Endothelial cell of umbilical vein (primary cell): ENCODE measurements around the gene PTGFR. TPM values are rescaled to one million over a fixed set of nuclear protein-coding genes. Genes with fewer than 3 reads are reported as not detected.

Source experiments
- BruUV-seq: library from RNA; stranded (reverse); fragments of 400-500 nt; replicated peaks from 2 replicates; lab custom pipeline; 2021; lab: Mats Ljungman, UMichigan
- CTCF ChIA-PET: fragments of 300-600, 350-600 bp; sonication (Branson Sonifier 250); formaldehyde crosslinking; loops from one replicate; lab custom pipeline; 2021; ENCODE audit warnings: antibody characterized with exemption, inconsistent platforms; lab: Charles Lee
- POLR2A ChIA-PET: fragments of 300-600, 350-600 bp; sonication (Branson Sonifier 250); formaldehyde crosslinking; loops from one replicate; lab custom pipeline; 2021; ENCODE audit warnings: antibody characterized with exemption, inconsistent platforms; lab: Charles Lee
- DNase-seq: peaks from one replicate; pipeline ENCODE4 v3.0.0-alpha.2; 2011; ENCODE audit warnings: low read depth, low spot score
- FAIRE-seq: peaks from 2 replicates; lab custom pipeline; 2011; peaks lifted over from hg19 to GRCh38; lab: Jason Lieb, UNC
- H2AFZ ChIP-seq: 2 replicates; pipeline ENCODE4 v1.6.0; 2012; ENCODE audit warnings: low read depth, low read length, control low read depth, inconsistent platforms
- H3K27ac ChIP-seq: 2 replicates; pipeline ENCODE4 v1.5.1; 2011; ENCODE audit warnings: low read depth, mild to moderate bottlenecking, control low read depth, low read length, moderate library complexity; ENCODE audit not compliant: insufficient read depth
- H3K27me3 ChIP-seq, 2 experiments: 2 replicates each; pipeline versions ENCODE4 v1.6.0 to v1.6.1; 2011; ENCODE audit warnings: low read length in 2 of 2, mixed read lengths in 1 of 2; ENCODE audit not compliant: control insufficient read depth in 2 of 2, insufficient read depth in 2 of 2
- H3K36me3 ChIP-seq, 2 experiments: 2 replicates in 1 of 2; 3 replicates in 1 of 2; pipeline ENCODE4 v1.5.1; 2011; ENCODE audit warnings: low read length in 2 of 2, mild to moderate bottlenecking in 1 of 2, moderate library complexity in 1 of 2; ENCODE audit not compliant: control insufficient read depth in 2 of 2, insufficient read depth in 2 of 2; ENCODE audit errors: extremely low read depth in 1 of 2
- H3K4me1 ChIP-seq: 3 replicates; pipeline ENCODE4 v1.5.1; 2011; ENCODE audit warnings: mild to moderate bottlenecking, low read length; ENCODE audit not compliant: control insufficient read depth, insufficient read depth; ENCODE audit errors: extremely low read depth
- H3K4me2 ChIP-seq: 2 replicates; pipeline ENCODE4 v1.6.1; 2011; ENCODE audit warnings: low read length, control low read depth, mixed read lengths; ENCODE audit not compliant: insufficient read depth
- H3K4me3 ChIP-seq, 3 experiments: fragments of 200-600 bp in 1 of 3; sonication (generic), shearing (Covaris generic) in 1 of 3; replicated peaks in 1 of 3; 2 replicates each; pipeline ENCODE4 v1.5.1; 2011 to 2016; ENCODE audit warnings: control low read depth in 3 of 3, low read length in 3 of 3, mild to moderate bottlenecking in 2 of 3, inconsistent platforms in 1 of 3, low read depth in 1 of 3, moderate library complexity in 1 of 3; ENCODE audit not compliant: insufficient read depth in 1 of 3
- H3K79me2 ChIP-seq: 2 replicates; pipeline ENCODE4 v1.6.0; 2012; ENCODE audit warnings: low read length, inconsistent platforms; ENCODE audit not compliant: control insufficient read depth, insufficient read depth
- H3K9ac ChIP-seq: replicated peaks from 2 replicates; pipeline ENCODE3; 2011; ENCODE audit warnings: low read length, control low read depth; ENCODE audit not compliant: insufficient read depth; ENCODE audit errors: extremely low read depth
- H3K9me1 ChIP-seq: replicated peaks from 3 replicates; pipeline ENCODE4 v1.6.0; 2011; ENCODE audit warnings: mild to moderate bottlenecking, low read length; ENCODE audit not compliant: control insufficient read depth, insufficient read depth; ENCODE audit errors: extremely low read depth
- H3K9me3 ChIP-seq: replicated peaks from 2 replicates; pipeline ENCODE4 v1.5.1; 2012; ENCODE audit warnings: low read length, inconsistent platforms; ENCODE audit not compliant: control insufficient read depth, insufficient read depth
- H4K20me1 ChIP-seq: replicated peaks from 2 replicates; pipeline ENCODE3; 2011; ENCODE audit warnings: mild to moderate bottlenecking, low read length; ENCODE audit not compliant: control insufficient read depth, insufficient read depth; ENCODE audit errors: extremely low read depth
- EZH2 ChIP-seq: IDR thresholded peaks from 2 replicates; pipeline ENCODE4 v1.6.1; 2012; ENCODE audit warnings: borderline replicate concordance, low read depth, mild to moderate bottlenecking, moderate library complexity, low read length, inconsistent platforms; ENCODE audit not compliant: severe bottlenecking
- FOS ChIP-seq: IDR thresholded peaks from 2 replicates; pipeline ENCODE4 v1.6.1; 2011; ENCODE audit warnings: mild to moderate bottlenecking, low read length, moderate library complexity, borderline replicate concordance; ENCODE audit not compliant: insufficient read depth
- GATA2 ChIP-seq: IDR thresholded peaks from 2 replicates; pipeline ENCODE4 v1.7.0; 2011; ENCODE audit warnings: low read depth, mild to moderate bottlenecking, moderate library complexity, mixed read lengths, low read length; ENCODE audit not compliant: insufficient read length, insufficient read depth
- JUN ChIP-seq: IDR thresholded peaks from 2 replicates; pipeline ENCODE4 v1.6.1; 2011; ENCODE audit warnings: borderline replicate concordance, low read depth; ENCODE audit not compliant: insufficient read length, insufficient read depth
- MYC ChIP-seq: IDR thresholded peaks from one replicate; pipeline ENCODE4 v1.6.1; 2011; ENCODE audit warnings: mild to moderate bottlenecking, low read depth, low read length
- POLR2A ChIP-seq: IDR thresholded peaks from 2 replicates; pipeline ENCODE4 v1.6.1; 2012; ENCODE audit warnings: low read depth, mild to moderate bottlenecking, control low read depth, low read length
- POLR2AphosphoS5 ChIP-seq: IDR thresholded peaks from 2 replicates; pipeline ENCODE4 v1.6.1; 2012; ENCODE audit warnings: low read depth, mild to moderate bottlenecking, control low read depth, low read length, moderate library complexity; ENCODE audit not compliant: insufficient read depth
- dilution Hi-C: fragments of 300-500 bp; cut with MboI; formaldehyde crosslinking; loops from one replicate; pipeline ENCODE4 v1.15.0; 2019; ENCODE audit warnings: low sequenced_read_pairs; ENCODE audit not compliant: extremely low pct_ligation_motif_present
- intact Hi-C: fragments of 100-400 bp; cut with micrococcal nuclease; formaldehyde crosslinking; loops from one replicate; pipeline ENCODE4 v1.10.0; 2022
- polyA plus RNA-seq, 4 experiments: library from polyadenylated mRNA; depleted of rRNA in 3 of 4; stranded (reverse) in 3 of 4; unstranded in 1 of 4; fragments of >200 nt; gene quantifications; 2 replicates each; pipeline versions ENCODE4 v1.2.1 to v1.2.3, GENCODE V29; 2011 to 2012; ENCODE audit warnings: missing spikeins in 1 of 4
- total RNA-seq: library from RNA; stranded (reverse); gene quantifications from 2 replicates; pipeline ENCODE4 v1.2.3, GENCODE V29; 2021
- TF ChIP-seq, protein P1 (sequence below), 2 donors: IDR thresholded peaks; 1 replicate in 1 of 2; 2 replicates in 1 of 2; pipeline ENCODE4 v1.5.1; 2011; ENCODE audit warnings: low read length in 2 of 2, mild to moderate bottlenecking in 2 of 2, moderate library complexity in 2 of 2, control low read depth in 1 of 2, inconsistent platforms in 1 of 2, low read depth in 1 of 2; ENCODE audit not compliant: insufficient read depth in 1 of 2; ENCODE audit errors: extremely low read depth in 1 of 2
- TF ChIP-seq, protein P2 (sequence below): IDR thresholded peaks from 2 replicates; pipeline ENCODE4 v1.6.1; 2011; ENCODE audit not compliant: insufficient read depth, insufficient read length

The PTGFR gene
- total and polyA plus RNA-seq, 2 donors (not counting 3 experiments of a cell fraction or from before 2014, with no cell fraction given): 0.11 to 0.24 TPM

DNA sequence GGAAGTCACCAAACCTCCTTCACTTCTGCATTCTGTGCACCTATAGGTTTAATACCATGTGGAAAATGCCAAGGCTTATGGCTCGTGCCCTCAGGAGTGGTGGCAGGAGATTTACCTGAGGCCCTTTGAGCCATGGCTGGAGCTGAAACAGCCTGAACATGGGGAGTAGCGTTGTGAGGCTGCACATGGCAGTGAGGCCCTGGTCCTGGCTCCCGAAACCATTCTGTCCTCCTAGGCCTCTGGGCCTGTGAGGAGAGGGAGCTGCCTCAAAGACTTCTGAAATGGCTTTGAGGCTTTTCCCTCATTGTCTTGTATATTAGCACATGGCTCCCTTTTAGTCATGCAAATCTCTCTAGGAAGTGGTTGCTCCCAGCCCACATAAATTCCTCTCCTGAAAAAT, 20.6 kb downstream of the PTGFR start:
- Histone ChIP-seq H3K4me1 (peaks cover 8% of the 10 kb centered on the region), H3K9ac (no peak overlapping the region), H3K9me1 (no peaks in the 10 kb centered on the region), H3K27me3 (peaks cover 2% of the 10 kb centered on the region in 2 experiments), H3K79me2 (no peaks in the 10 kb centered on the region), H3K4me2 (no peak overlapping the region), H3K27ac (no peak overlapping the region), H3K9me3 (no peaks in the 10 kb centered on the region), H3K4me3 (no peak overlapping the region), H4K20me1 (no peaks in the 10 kb centered on the region), H3K36me3 (no peaks in the 10 kb centered on the region), H2AFZ (no peak overlapping the region)
- no TSS peak for BruUV-seq
- ChIA-PET POLR2A (no interaction called here), CTCF (no interaction called here)
- no peak for TF ChIP-seq FOS
- TF ChIP-seq MYC: no peak
- TF ChIP-seq, protein P1, sequence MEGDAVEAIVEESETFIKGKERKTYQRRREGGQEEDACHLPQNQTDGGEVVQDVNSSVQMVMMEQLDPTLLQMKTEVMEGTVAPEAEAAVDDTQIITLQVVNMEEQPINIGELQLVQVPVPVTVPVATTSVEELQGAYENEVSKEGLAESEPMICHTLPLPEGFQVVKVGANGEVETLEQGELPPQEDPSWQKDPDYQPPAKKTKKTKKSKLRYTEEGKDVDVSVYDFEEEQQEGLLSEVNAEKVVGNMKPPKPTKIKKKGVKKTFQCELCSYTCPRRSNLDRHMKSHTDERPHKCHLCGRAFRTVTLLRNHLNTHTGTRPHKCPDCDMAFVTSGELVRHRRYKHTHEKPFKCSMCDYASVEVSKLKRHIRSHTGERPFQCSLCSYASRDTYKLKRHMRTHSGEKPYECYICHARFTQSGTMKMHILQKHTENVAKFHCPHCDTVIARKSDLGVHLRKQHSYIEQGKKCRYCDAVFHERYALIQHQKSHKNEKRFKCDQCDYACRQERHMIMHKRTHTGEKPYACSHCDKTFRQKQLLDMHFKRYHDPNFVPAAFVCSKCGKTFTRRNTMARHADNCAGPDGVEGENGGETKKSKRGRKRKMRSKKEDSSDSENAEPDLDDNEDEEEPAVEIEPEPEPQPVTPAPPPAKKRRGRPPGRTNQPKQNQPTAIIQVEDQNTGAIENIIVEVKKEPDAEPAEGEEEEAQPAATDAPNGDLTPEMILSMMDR (IDR thresholded peaks at IDR 0.05; ENCODE audit: extremely low read depth in 1 of 2, insufficient read depth in 1 of 2, low read depth in 1 of 2, low read length in 2 of 2): no peak
- no peak for TF ChIP-seq POLR2AphosphoS5
- TF ChIP-seq, protein P2, sequence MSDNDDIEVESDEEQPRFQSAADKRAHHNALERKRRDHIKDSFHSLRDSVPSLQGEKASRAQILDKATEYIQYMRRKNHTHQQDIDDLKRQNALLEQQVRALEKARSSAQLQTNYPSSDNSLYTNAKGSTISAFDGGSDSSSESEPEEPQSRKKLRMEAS: no peak
- TF ChIP-seq GATA2: no peak
- no peak for TF ChIP-seq JUN
- no peak for TF ChIP-seq POLR2A
- no peak for TF ChIP-seq EZH2
- FAIRE-seq (no peak), DNase-seq (no peak)
- dilution Hi-C loops: no loop called here
- intact Hi-C loops: no loop called here
